GM12892 (cell line): ENCODE measurements around the gene NTN1.

Source experiments
- POLR2A ChIP-seq: IDR thresholded peaks from 2 replicates; pipeline ENCODE4 v1.6.1; 2011; ENCODE audit warnings: low read depth, low read length, control low read depth
- POLR2AphosphoS5 ChIP-seq: IDR thresholded peaks from 2 replicates; pipeline ENCODE4 v1.6.1; 2011; ENCODE audit warnings: low read depth, low read length, control low read depth
- TAF1 ChIP-seq: IDR thresholded peaks from 2 replicates; pipeline ENCODE4 v1.6.1; 2011; ENCODE audit warnings: low read depth, mild to moderate bottlenecking, control low read depth, low read length, borderline replicate concordance

DNA sequence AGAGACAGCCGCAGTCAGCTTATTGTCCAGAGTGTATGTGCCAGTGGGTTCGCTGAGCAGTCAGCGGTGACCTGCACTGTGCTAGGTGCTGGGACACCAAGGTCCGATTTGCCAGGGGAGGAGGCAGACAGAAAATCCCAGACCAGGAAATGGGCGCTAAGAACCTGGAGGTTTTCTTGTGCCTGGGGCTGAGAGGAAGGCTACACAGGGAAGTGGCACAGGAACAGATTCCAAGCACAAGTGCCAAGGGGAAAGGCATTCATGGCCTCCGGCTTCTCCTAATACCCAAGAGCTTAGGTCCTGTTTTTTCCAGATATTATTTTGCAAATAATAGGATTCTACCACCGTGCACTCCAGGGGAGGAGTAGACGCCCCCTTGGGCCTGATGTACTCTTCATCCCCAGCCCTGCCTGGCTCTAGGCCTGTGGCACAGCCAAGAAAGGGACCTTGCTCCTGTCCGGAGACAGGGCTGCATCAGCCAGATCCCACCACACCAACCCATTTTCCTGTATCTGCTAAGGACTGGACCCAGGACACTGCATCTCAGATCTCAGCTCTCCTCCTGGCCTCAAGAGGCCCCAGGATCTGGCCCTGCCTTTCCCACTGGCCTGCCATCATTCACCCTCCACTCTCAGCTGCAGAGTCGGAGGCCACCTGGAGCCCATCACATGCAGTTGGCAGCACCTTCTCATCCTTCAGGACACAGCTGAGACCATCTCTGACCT lies 187.2 kb downstream of the NTN1 start:
- no peak for TF ChIP-seq POLR2AphosphoS5
- TF ChIP-seq POLR2A, result no peak
- TF ChIP-seq TAF1, result no peak
